Parathyroid adenoma (tissue), 2 donors: ENCODE measurements around the gene MRGPRD.

Experiments
- H2AFZ ChIP-seq: fragments of 300-600 bp; sonication (generic); one replicate; pipeline ENCODE4 v1.7.0; 2017; ENCODE audit warnings: antibody characterized with exemption, mild to moderate bottlenecking
- H3K27ac ChIP-seq: fragments of 300-600 bp; sonication (generic); one replicate; pipeline ENCODE4 v1.7.0; 2017
- H3K27me3 ChIP-seq: fragments of 300-600 bp; sonication (generic); one replicate; pipeline ENCODE4 v1.7.0; 2017; ENCODE audit warnings: low read length; ENCODE audit not compliant: control insufficient read depth, insufficient read depth
- H3K36me3 ChIP-seq: fragments of 300-600 bp; sonication (generic); one replicate; pipeline ENCODE4 v1.7.0; 2017; ENCODE audit warnings: low read length; ENCODE audit not compliant: control insufficient read depth, insufficient read depth
- H3K4me1 ChIP-seq: fragments of 300-600 bp; sonication (generic); one replicate; pipeline ENCODE4 v1.7.0; 2017; ENCODE audit warnings: control low read depth
- H3K4me2 ChIP-seq: fragments of 300-600 bp; sonication (generic); one replicate; pipeline ENCODE4 v1.7.0; 2017; ENCODE audit warnings: low read length
- H3K4me3 ChIP-seq: fragments of 300-600 bp; sonication (generic); one replicate; pipeline ENCODE4 v1.7.0; 2017; ENCODE audit warnings: low read depth, low read length
- H3K79me2 ChIP-seq: fragments of 300-600 bp; sonication (generic); one replicate; pipeline ENCODE4 v1.7.0; 2017; ENCODE audit warnings: control low read depth
- H3K9ac ChIP-seq: fragments of 300-600 bp; sonication (generic); one replicate; pipeline ENCODE4 v1.7.0; 2017; ENCODE audit warnings: mild to moderate bottlenecking
- H3K9me3 ChIP-seq: fragments of 300-600 bp; sonication (generic); one replicate; pipeline ENCODE4 v1.7.0; 2017; ENCODE audit warnings: low read length; ENCODE audit not compliant: control insufficient read depth
- TF ChIP-seq, protein P1 (sequence below): fragments of 300-600 bp; sonication (generic); IDR thresholded peaks from one replicate; pipeline ENCODE4 v1.7.0; 2017; ENCODE audit warnings: antibody characterized with exemption, mild to moderate bottlenecking
- donor health status: primary hyperparathyroidism.

The MRGPRD gene

DNA sequence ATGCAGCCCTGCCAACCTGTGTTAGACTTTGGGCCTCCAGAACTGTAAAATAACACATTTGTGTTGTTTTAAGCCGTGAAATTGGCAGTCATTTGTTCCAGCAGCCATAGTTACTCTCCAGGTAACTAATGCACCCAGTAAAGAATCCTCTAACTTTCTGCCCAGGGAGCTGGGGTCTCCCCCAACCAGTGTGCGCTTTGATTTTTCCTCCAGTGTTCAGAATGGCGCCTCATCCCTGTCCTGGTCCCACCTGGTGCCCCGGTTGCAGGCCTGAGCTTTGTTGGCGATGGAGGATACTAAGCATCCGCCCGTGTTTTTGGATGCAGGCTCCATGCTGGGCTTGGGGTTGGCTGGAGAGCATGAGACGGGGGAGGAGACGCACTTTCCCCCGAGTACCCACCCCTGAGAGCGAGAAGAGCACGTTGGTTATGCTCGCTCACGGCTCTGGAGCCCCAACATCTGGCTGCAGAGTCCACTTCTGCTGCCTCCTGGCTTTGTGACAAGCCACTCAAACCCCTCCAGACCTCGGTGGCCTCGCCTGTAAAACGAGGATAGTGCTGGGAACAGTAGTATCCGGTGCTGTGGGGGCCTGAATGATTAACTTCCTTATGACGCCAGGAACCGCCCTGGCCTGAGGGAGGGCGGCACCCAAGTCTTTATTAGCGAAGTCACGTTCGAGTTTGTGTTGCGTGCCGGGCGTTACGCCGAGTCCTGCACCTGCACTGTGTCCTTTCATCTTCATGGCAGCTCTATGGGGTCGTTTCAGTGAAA, 25.8 kb downstream of the MRGPRD start:
- no peak overlapping the region for H3K4me3 ChIP-seq
- H3K27ac ChIP-seq: no peak overlapping the region
- no peaks in the 10 kb centered on the region for H3K36me3 ChIP-seq
- no peak overlapping the region for H3K9ac ChIP-seq
- H3K27me3 ChIP-seq: no peaks in the 10 kb centered on the region
- H3K79me2 ChIP-seq: no peaks in the 10 kb centered on the region
- TF ChIP-seq, protein P1, sequence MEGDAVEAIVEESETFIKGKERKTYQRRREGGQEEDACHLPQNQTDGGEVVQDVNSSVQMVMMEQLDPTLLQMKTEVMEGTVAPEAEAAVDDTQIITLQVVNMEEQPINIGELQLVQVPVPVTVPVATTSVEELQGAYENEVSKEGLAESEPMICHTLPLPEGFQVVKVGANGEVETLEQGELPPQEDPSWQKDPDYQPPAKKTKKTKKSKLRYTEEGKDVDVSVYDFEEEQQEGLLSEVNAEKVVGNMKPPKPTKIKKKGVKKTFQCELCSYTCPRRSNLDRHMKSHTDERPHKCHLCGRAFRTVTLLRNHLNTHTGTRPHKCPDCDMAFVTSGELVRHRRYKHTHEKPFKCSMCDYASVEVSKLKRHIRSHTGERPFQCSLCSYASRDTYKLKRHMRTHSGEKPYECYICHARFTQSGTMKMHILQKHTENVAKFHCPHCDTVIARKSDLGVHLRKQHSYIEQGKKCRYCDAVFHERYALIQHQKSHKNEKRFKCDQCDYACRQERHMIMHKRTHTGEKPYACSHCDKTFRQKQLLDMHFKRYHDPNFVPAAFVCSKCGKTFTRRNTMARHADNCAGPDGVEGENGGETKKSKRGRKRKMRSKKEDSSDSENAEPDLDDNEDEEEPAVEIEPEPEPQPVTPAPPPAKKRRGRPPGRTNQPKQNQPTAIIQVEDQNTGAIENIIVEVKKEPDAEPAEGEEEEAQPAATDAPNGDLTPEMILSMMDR: no peak
- no peaks in the 10 kb centered on the region for H3K9me3 ChIP-seq
- H3K4me1 ChIP-seq: no peaks in the 10 kb centered on the region
- H2AFZ ChIP-seq: no peak overlapping the region
- no peak overlapping the region for H3K4me2 ChIP-seq

DNA sequence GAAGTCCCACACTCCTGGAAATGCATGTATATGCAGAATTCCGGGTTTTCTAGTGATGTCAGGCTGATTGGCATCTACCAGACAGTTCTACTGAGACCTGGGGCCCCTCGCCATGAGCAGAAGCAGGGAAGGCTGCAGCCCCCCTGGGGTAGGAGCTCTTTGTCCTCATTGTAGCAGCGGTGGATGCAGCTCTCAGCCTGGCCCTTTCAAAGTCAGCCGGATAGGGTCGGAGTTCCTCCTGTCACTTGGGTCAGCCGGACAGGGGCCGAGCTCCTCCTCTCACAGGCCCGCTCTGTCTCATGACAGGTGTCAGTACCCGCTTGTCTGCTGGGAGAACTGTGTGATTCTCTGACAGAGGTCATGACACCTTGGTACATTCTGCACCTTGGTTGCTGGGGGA, 30.0 kb downstream of the MRGPRD start:
- Histone ChIP-seq H3K9me3 (no peaks in the 10 kb centered on the region), H2AFZ (no peak overlapping the region), H3K4me1 (no peaks in the 10 kb centered on the region), H3K27ac (no peak overlapping the region), H3K9ac (no peak overlapping the region), H3K4me3 (no peak overlapping the region), H3K36me3 (no peaks in the 10 kb centered on the region), H3K4me2 (no peak overlapping the region), H3K27me3 (no peaks in the 10 kb centered on the region), H3K79me2 (no peaks in the 10 kb centered on the region)
- TF ChIP-seq, protein P1: no peak

DNA sequence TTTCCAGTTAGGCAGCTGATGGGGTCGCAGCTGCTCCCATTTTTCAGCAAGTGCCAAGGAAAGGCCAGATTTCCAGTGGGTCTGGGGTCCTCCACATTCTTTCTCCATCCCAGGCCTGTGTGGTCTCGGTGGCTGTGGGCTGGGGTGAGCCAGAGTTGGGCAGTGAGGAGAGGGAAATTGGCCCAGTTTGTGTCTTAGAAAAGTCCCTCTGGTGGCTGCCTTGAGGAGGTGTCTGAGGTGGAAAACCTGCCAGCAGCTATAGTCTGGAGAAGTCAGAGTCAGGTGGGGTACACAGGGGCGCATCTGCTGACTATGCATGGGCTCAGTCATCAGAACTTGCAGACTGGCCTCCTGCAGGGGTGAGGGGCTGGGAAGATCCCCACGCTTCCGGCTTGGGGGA, 30.5 kb downstream of the MRGPRD start:
- Histone ChIP-seq H3K4me1 (no peaks in the 10 kb centered on the region), H3K4me2 (no peak overlapping the region), H3K9me3 (no peaks in the 10 kb centered on the region), H2AFZ (no peak overlapping the region), H3K79me2 (no peaks in the 10 kb centered on the region), H3K27ac (no peak overlapping the region), H3K27me3 (no peaks in the 10 kb centered on the region), H3K36me3 (no peaks in the 10 kb centered on the region), H3K4me3 (no peak overlapping the region), H3K9ac (no peak overlapping the region)
- TF ChIP-seq, protein P1: no peak

DNA sequence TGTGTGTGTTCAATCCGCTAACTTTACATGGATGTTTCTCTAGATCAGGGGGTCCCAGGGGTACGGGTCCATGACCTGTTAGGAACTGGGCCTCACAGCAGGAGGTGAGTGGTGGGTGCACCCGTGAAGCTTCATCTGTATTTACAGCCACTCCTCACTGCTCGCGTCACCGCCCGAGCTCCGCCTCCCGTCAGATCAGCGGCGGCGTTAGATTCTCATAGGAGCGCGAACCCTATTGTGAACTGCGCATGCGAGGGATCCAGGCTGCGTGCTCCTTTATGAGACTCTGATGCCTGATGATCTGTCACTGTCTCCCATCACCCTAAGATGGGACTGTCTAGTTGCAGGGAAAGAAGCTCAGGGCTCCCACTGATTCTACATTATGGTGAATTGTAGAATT, 31.9 kb downstream of the MRGPRD start:
- TF ChIP-seq, protein P1: no peak
- Histone ChIP-seq H3K27ac (no peak overlapping the region), H2AFZ (no peak overlapping the region), H3K4me1 (no peaks in the 10 kb centered on the region), H3K4me3 (no peak overlapping the region), H3K4me2 (no peak overlapping the region), H3K27me3 (no peaks in the 10 kb centered on the region), H3K9ac (no peak overlapping the region), H3K79me2 (no peaks in the 10 kb centered on the region), H3K36me3 (no peaks in the 10 kb centered on the region), H3K9me3 (no peaks in the 10 kb centered on the region)

DNA sequence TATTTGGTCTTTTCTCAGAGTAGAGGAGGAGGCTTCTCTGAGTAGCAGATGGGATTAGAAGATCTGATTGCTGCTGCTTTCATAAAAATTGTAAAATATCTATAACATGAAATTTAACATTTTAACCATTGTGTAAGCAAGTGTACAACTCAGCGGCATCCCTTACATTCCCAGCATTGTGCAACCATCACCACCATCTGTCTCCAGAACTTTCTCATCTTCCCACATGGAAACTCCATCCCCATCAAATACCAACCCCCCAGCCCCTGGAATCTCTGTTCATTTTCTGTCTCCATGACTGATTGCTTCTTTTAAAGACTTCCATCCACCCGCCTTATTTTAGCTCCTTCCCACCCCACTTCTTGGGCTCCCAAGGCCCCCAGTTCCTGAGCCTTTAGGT, 32.3 kb downstream of the MRGPRD start:
- Histone ChIP-seq H2AFZ (no peak overlapping the region), H3K79me2 (no peaks in the 10 kb centered on the region), H3K4me2 (no peak overlapping the region), H3K4me3 (no peak overlapping the region), H3K9me3 (no peaks in the 10 kb centered on the region), H3K27ac (no peak overlapping the region), H3K9ac (no peak overlapping the region), H3K4me1 (no peaks in the 10 kb centered on the region), H3K36me3 (no peaks in the 10 kb centered on the region), H3K27me3 (no peaks in the 10 kb centered on the region)
- TF ChIP-seq, protein P1: no peak
